GM13976 (cell line): ENCODE measurements around the gene POLR3A.
"Not testable (repeated sequence)": the region's sequence is repeated elsewhere in the genome, so short reads cannot be mapped to it uniquely, and the experiment has no call there.

ENCODE experiments used
- DNase-seq: peaks from one replicate; pipeline ENCODE4 v3.0.0; 2012; ENCODE audit warnings: low spot score
- CTCF ChIP-seq: IDR thresholded peaks from 2 replicates; pipeline ENCODE4 v1.5.1; 2012; ENCODE audit warnings: borderline replicate concordance, mild to moderate bottlenecking; ENCODE audit not compliant: insufficient read depth; ENCODE audit errors: extremely low read depth, missing control alignments, control extremely low read depth
- in situ Hi-C: fragments of 300-500 bp; cut with MboI; formaldehyde crosslinking; loops from one replicate; pipeline ENCODE4 v1.12.0; 2022; ENCODE audit warnings: low sequenced_read_pairs, mixed read lengths, inconsistent platforms; ENCODE audit not compliant: unreplicated experiment

The POLR3A gene

GRCh38 chr10:78029269-78030226, at the start of gene POLR3A:
Gene POLR3A (minus strand): TSS chr10:78029515. CDS start chr10:78029407, 108 bp downstream.
- TF ChIP-seq CTCF: peak; percentile 72
- DNase-seq: peak; percentile 93
- in situ Hi-C loops: no loop called here

GRCh38 chr10:78078539-78079330, 49.4 kb upstream of the POLR3A start:
- no peak for TF ChIP-seq CTCF
- in situ Hi-C loops: no loop called here
- DNase-seq: no peak

- DNase-seq, in situ Hi-C loops: not testable (repeated sequence)
Measured at GRCh38 chr10:78075806-78076205, 46.5 kb upstream of the POLR3A start.

- TF ChIP-seq CTCF: no peak
- DNase-seq: no peak
- in situ Hi-C loops: no loop called here
Measured at GRCh38 chr10:78072504-78072903, 43.2 kb upstream of the POLR3A start.

- in situ Hi-C loops: no loop called here
Measured at GRCh38 chr10:78071857-78072179, 42.5 kb upstream of the POLR3A start.

GRCh38 chr10:78071140-78071856, 42.0 kb upstream of the POLR3A start:
- TF ChIP-seq CTCF: no peak
- DNase-seq: no peak
- in situ Hi-C loops: no loop called here

More at GRCh38 chr10:78071857-78072179, 42.5 kb upstream of the POLR3A start:
- no peak for TF ChIP-seq CTCF
- no peak for DNase-seq

- no peak for TF ChIP-seq CTCF
Measured at GRCh38 chr10:78070726-78071125, 41.4 kb upstream of the POLR3A start.

GRCh38 chr10:78070064-78070463, 40.7 kb upstream of the POLR3A start:
- in situ Hi-C loops, DNase-seq: not testable (repeated sequence)

More at GRCh38 chr10:78070726-78071125, 41.4 kb upstream of the POLR3A start:
- in situ Hi-C loops: no loop called here
- DNase-seq: no peak
